Stimulated activated CD8-positive, alpha-beta memory T cell treated with anti-CD3 and anti-CD28 coated beads, Interleukin-12 subunit alpha, Interleukin-12 subunit beta, amount 100 ng/mL, for 24 hours (primary cell): ENCODE measurements around the gene SYT1.

ENCODE experiments used
- DNase-seq: peaks from one replicate; pipeline ENCODE4 v3.0.0-alpha.2; 2020; ENCODE audit errors: extremely low read depth

Gene SYT1

GRCh38 chr12:79217306-79217705, 352.7 kb downstream of the SYT1 start:
- DNase-seq = no peak

GRCh38 chr12:79223210-79223609, 358.6 kb downstream of the SYT1 start:
- no peak for DNase-seq

- no peak for DNase-seq
These were observed 359.2 kb downstream of the SYT1 start for GRCh38 chr12:79223761-79224160.

GRCh38 chr12:79227091-79227490, 362.5 kb downstream of the SYT1 start:
- no peak for DNase-seq

- no peak for DNase-seq
These were observed 363.1 kb downstream of the SYT1 start for GRCh38 chr12:79227646-79228045.

- DNase-seq = no peak
These were observed 368.8 kb downstream of the SYT1 start for GRCh38 chr12:79233341-79233781.

GRCh38 chr12:79236920-79237319, 372.3 kb downstream of the SYT1 start:
- DNase-seq = no peak

GRCh38 chr12:79238246-79238645, 373.7 kb downstream of the SYT1 start:
- DNase-seq = no peak

- DNase-seq = no peak
These were observed 382.9 kb downstream of the SYT1 start for GRCh38 chr12:79247494-79247893.

- no peak for DNase-seq
These were observed 385.6 kb downstream of the SYT1 start for GRCh38 chr12:79250186-79250585.

GRCh38 chr12:79250960-79251755, 386.6 kb downstream of the SYT1 start:
- no peak for DNase-seq

GRCh38 chr12:79252358-79253075, 387.9 kb downstream of the SYT1 start:
- DNase-seq = no peak

- DNase-seq = no peak
These were observed 390.7 kb downstream of the SYT1 start for GRCh38 chr12:79255288-79255687.

- DNase-seq = no peak
These were observed 396.3 kb downstream of the SYT1 start for GRCh38 chr12:79260923-79261322.

GRCh38 chr12:79262938-79263337, 398.4 kb downstream of the SYT1 start:
- DNase-seq = no peak

- no peak for DNase-seq
These were observed 402.0 kb downstream of the SYT1 start for GRCh38 chr12:79266343-79267144.

GRCh38 chr12:79267580-79267979, 403.0 kb downstream of the SYT1 start:
- no peak for DNase-seq

GRCh38 chr12:79274501-79275064, 410.0 kb downstream of the SYT1 start:
- no peak for DNase-seq

GRCh38 chr12:79275631-79276030, 411.1 kb downstream of the SYT1 start:
- DNase-seq = no peak

- DNase-seq = no peak
These were observed 418.8 kb downstream of the SYT1 start for GRCh38 chr12:79283364-79283763.

- no peak for DNase-seq
These were observed 424.3 kb downstream of the SYT1 start for GRCh38 chr12:79288911-79289310.

GRCh38 chr12:79291711-79292110, 427.1 kb downstream of the SYT1 start:
- no peak for DNase-seq
